Astrocyte of the hippocampus (primary cell): ENCODE data around the gene ZBTB22.
A peak's percentile ranks its signal among the peaks of the same experiment; 100 is the strongest.

Experiments used
- DNase-seq: peaks from one replicate; pipeline ENCODE4 v3.0.0; 2011; ENCODE audit warnings: low read depth, low spot score

ZBTB22 gene

DNA sequence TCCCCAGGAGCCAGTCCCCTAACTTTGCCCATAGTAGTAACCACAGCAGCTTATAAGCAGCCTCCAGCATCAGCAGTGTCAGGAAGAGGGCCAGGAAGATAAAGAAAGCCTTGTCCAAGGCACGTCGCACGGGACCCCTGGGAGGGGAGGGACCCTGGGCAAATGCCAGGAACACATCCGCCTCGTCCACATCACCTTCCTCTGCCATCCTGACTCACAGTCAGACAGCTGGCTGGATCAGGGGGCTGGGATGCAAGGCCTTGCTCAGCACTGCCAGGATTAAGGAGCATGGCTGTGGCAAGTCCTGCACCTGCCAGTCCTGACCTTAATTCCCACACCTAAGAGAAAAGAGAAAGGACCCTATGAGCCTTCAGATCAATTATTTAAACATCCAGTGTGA lies 11.5 kb upstream of the ZBTB22 start:
- DNase-seq, result no peak

DNA sequence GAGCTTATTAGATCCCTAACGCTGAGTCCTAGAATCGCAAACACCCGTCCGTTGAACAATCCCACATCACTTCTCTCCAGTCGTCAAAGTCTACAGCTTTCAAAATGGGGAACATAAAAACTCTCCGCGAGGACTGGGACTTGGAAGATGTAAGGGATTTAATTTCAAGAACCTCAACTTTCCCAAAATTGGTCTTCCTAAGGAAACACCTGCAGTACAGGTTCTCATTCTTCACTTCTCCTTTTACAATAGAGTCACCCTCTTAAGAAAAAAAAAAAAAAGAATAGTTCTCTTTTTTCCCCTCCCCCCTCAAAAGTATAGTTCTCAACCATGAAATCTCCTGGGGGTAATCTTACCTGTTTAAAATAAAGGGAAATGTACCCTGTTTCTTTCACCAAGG lies 6.6 kb upstream of the ZBTB22 start:
- no peak for DNase-seq

DNA sequence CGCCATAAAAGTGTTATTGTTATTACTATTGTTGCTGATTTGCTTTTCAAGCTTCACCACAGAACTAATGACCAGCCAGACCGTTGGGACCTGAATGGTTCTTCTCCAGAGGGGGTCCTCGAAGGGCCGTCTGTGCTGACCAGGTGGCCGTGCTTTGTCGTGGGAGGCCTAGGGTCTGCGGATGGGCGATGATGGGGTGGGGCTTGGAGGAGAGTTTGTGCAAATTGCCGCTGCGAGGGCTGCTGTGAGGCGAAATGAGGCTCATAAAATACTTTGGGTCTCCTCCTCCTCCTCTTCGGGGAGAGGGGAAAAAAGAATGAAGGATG lies 6.0 kb upstream of the ZBTB22 start:
- no peak for DNase-seq

DNA sequence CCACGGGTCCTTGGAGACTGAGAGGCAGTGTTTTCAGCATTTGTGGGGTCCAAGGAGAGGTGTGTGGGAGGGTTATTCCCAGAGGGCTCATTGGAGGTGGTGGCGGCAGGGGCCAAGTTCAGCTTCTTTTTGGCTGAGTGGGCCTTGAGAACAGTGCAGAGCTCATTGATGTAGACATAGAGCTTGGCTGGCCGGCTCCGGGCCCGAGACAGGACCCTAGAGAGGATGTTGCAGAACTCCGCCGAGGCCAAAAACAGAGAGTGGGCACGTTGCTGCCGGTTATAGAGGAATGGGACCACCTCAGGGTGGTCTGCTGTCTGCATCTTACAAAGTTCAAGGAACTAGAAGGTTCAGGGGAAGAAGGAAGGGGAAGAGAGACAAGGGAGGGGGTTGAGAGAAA lies 3.7 kb upstream of the ZBTB22 start:
- no peak for DNase-seq

DNA sequence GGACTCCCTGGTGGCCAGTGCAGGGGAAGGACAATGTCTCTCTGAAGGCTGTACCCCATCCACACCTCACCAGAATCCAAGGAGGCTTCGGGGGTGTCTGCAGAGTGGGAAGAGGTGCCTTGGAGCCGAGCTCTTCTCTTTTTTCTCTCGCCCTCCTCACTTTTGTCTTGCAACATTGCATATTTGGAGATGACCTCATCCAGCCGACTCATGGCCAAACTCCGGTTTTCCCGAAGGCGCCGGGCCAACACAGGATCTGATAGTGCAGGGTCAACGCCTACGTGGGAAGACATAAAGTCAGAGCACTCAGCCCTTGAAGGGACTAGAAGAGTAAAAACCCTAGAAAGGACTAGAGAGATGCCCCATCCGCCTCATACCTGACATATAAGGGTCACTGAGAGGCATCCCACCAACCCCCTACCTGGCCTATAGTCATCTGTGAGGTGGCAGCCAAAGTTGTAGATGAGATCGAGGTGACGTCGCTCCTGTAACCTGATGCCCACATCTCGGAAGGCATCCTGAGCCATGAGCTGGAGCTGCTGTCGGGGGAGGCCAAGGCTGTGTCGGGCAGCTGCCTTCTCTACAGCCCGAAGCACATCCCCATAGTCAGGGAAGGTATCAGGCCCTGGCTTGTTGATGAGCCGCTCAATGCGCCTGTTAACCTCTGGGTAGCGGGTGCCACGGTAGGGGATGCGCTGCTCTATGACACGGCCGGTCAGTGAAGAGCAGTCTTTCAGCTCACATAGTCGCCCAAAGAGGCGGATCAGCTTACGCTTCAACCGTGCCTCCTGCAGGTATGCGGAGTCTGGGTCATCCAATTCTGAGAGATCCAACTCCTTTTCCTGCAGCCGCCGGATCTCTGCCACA lies 3.0 kb upstream of the ZBTB22 start:
- peak; percentile 82 for DNase-seq

DNA sequence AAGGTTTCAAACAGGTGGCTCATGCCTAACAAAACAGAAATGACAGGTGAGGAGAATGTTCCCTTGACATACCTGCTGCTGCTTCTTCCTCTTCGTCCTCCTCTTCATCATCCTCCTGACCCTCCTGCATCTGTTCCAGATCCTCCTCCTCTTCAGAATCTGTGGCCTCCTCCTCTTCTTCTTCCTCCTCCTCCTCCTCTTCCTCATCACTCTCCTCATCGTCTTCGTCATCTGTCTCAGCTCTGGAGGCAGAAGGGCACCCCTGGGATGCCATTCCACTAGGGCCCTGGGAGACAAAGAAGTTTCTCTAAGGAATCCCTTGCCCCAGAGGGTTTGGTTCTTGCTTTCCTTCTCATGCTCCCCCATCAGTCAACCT lies 2.4 kb upstream of the ZBTB22 start:
- DNase-seq, result no peak

DNA sequence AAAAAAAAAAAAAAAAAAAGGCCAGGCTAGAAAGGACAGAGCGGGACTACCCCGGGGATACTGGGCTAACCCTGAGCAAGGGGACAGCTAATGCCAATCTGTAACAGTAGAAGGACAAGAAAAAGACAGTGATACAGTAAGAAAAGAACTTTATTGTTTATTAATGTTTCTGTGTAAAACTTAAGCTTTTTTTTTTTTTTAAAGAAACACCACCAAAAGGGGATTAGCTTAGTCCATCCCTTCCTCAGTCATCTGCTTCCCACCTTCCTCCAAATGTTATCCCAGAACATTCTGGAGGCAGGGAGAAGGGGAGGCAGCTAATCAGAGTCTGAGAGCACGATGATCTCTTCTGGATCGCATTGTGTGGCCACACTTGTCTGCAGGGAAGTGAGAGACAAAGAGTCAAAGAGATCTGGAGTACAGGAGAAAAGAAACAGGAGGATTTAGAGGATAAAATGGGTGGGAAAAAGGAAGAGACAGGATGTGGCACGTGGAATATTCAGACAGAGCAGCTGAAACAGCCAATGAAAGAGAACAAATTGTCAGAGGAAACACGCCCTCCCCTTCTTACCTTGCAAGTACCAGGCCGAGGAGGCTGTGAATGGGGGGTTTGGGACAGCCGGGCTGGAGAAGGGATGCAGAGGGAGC lies 1.0 kb upstream of the ZBTB22 start:
- DNase-seq, result no peak

DNA sequence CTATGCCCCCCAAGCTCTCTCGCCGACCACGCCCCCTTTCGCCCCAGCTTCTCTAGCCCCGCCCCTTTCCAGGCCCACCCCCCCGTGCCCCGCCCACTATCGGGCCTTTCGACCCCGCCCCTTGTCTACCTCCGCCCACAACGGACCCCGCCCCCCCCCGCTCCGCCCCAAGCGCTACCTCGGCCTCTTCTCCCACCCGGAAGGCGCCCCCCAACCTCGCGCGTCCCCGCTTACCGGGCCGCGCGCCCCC lies 200 bp downstream of the ZBTB22 start:
- no peak for DNase-seq

DNA sequence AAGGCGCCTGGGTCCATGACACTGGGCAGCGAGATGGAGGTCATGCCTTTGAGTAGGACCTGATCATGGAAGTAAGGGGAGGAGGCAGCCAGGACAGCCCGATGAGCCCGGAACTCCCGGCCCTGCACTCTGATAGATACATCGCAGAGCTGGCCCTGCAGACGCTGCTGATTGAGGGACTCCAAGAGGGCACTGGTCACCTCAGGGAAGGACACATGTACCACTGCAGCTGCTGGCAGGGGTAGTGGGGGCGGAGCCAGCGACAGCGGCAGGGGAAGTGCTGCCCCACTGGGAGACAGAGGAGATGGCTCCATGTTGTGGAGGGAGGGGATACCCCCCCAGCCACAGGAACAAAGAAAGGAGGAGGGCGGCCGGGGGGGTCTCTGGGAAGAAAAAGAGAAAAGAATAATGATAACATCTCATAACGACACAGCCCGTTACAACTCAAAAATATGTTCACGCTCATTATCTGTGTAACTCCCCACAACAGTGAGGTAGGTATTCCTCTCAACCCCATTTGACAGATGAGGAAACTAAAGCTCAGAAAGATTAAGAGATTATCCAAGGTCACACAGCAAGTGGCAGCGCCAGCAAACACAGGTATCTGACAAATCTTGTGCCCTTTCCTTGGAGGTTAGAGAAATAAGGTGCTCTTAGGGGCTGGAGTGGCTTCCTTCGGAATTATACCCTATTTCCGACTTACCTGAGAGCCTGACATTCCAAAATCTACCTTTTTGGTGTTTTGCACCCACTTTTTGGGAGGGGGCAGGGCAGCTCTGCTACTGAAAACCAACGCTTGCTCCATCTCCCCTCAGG lies 733 bp downstream of the ZBTB22 start:
- no peak for DNase-seq

DNA sequence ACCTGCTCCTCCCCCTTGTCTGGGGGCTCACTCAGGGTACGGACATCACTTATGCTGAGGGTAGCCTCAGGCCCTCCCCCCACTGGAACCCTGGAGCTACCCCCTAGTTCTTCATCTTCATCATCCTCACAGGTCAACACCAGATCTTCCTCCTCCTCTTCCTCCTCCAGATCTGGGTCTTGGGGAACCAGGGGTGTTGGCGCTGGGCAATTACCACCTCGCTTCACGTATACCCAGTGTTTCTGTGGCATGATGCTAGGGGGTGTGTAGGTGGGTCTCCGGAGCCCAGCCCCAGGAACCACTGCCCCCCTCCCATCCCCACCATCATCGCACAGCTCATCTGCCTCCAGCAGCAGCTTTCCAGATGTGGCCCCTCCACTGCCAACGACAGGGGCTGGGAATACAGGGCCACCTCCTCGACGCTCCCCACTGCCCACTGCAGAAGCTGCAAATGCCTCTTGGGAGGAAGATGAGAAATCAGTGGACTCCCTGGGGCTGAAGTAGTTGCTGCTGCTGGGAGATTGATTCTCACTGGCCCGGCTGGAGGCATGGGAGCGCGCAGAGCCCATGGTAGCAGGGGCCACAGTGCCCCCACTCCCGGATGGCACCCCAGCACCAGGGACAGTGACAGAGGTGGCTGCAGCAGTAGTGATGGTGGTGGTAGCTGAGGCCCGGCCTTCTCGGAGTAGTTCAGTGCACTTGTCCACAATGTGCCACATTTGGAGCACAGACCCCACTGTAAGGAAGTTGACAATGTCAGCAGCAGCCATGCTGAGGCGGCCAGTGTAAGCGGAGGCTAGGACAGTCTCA lies 1.5 kb downstream of the ZBTB22 start:
- no peak for DNase-seq

DNA sequence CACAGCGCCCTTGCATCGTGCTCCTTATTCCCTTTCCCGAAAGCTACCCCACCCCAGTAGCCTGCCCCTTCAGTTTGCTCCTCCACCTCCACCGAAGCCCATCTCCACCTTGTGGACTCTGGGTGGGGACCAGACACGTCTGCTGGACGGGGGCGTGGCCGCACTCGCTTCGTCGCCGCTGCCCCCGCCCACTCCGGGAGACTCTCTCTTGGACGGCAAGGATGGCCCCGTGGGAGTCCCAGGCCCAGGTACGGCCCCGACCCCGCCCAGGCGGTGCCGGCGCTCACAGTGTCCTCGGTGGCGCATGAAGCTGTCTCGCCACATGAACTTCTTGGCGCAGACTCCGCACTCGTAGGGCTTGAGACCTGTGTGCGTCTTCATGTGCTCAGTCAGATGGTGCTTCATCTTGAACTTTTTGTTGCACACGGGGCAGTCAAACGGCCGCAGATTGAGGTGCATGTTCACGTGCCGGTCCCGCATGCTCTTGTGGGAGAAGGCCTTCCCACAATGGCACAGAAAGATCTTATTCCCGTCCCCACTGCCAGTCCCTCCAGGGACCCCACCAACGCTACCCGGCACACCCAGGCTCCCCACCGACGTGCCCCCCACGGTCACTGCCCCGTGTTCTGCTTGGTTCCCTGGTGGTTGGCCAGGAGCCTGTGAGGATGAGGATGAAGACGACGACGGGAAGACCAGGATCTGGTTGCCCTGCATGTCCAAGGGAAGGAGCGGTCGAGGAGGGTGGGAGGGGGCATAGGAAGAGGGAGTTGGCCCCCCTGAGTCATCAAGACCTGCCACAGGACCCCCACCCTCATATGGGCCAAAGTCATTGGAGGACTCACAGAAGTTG lies 2.4 kb downstream of the ZBTB22 start:
- no peak for DNase-seq

DNA sequence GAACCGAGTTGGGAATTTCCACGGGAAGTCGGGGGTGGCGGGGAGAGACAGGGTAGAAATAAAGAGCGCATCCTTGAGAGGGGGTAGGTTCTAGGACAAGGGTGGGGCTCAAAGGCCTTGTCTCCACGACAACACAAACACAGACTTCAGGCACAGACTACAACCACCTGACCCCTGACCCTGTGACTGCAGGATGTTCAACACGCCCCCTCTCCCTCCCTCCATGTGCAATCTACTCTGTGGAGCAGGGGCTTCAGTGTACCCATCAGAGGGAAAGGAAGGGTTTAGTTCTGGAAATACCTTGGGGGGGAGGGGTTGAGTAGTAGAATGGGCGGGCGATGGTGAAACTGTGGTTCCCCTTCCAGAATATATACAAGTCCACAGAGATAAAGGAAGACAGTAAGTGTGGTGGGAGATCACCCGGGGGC lies 3.0 kb downstream of the ZBTB22 start:
- DNase-seq, result peak; percentile 68

DNA sequence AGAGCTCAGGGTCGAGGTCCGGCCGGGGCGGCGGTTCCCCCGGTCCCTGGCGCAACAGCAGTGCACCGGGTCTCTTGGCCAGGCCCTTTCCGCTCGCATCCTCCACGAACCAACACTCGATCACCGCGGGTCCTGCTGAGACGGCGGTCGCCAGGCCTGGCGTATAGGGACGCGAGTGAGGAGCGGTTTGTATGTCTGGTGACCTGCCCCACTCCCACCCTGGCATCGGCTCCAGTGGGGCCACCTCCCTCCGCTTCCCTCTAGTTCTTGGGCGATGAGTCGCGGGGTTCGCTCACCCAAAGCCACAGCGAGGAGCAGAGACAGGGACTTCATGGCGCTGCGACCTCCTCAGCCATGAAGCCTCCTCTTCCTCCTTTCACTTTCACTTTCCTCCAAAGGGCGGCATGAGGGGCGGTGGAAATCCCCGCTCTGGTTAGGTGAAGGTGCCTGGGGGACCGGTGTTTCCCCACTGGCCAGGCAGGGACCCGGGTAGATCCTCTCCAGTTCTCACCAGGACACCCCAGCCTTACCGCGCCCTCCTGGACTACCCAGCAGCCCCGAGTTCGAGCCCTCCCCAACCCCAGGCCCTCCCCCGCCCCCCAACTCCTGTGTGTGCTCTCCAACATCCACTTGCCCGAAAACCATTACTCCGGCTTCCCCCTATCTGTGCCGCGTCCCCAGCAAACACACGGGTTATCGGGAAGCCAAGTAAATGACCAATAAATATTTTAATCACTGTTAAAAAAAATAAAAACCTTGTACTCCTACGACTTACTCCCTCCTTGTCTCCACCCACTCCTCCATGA lies 3.6 kb downstream of the ZBTB22 start, which contains the start of gene TAPBP:
Gene TAPBP (minus strand): TSS at position 370 of the 806 bp plus-strand sequence. CDS start 37 bp downstream, at position 333.
- DNase-seq, result peak; percentile 81

DNA sequence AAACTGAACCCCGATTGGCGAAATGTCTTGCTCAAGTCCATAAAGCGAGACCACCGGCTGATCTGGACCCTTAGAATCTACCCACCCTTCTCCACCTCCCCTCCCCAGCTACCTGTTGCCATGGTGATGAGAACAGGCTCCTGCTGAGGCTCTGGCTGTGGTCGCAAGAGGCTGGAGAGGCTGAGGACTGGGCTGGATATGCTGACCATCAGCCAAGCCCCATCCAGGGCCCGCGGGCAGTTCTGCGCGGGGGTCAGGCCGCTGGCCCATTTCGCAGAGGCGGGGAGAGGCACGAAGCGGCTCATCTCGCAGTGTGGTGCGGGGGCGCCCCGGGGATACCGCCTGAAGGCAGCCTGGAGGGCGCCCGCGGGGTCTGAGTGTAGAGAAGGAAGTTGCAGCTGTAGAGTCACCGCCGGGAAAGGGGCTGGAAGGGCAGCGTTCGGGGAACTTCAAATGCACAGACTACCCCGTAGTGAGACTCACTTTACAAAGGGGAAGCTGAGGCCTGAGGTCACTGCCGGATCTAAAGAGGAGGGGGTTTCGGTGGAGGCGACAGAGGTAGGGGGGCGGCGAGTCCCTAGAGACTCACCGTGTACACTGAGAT lies 4.3 kb downstream of the ZBTB22 start:
- peak; percentile 65 for DNase-seq

DNA sequence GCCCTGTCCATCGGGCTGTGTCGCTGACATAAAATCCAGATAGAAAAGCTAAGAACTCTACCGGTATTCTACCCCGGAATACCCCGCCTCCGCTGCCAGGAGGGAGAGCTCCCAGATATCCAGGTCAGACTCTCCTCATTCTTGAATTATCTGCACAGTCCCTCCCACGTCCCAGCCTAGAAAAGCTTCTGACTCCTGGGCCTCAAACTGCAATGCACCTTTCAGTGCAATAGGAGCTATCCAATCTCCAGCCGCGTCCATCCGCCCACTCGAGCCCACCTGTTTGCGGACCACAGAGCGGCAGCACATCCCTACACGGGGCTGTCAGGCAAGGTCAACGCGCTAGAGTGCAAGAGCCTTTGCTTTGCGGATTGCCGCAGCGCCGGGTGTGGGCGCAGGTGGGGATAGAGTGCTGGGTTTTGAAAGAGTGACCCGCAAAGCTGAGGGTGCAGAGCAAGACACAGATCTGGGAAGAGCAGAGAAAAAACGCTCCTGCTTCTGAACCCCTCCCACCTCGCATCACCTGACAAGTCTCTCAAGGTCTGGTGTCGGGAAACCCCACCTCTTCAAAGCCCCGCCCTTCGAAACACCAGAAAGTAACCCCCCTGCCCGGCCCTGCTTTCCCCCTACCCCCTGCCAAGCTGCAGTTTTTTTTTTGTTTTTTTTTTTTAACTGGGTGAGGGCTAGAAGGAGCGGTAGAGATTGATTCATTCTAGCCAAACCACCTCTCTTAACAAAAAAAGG lies 5.0 kb downstream of the ZBTB22 start:
- DNase-seq, result peak; percentile 83

DNA sequence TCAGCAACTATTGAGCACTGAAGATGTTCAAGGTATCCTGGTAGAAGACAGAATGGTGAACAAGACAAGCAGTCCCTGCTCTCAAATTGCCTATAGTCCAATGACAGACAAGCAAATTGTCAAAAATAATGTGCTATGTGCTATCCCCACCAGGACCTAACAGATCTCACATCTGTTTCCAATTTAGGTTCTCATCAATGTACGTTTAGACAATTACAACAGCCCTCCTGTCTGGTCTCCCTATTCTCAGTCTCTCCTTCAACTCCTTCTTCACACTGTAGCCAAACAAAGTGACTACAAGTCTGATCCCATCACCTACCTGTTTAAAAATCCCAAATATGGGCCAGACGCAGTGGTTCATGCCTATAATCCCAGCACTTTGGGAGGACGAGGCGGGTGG lies 11.2 kb downstream of the ZBTB22 start:
- no peak for DNase-seq

DNA sequence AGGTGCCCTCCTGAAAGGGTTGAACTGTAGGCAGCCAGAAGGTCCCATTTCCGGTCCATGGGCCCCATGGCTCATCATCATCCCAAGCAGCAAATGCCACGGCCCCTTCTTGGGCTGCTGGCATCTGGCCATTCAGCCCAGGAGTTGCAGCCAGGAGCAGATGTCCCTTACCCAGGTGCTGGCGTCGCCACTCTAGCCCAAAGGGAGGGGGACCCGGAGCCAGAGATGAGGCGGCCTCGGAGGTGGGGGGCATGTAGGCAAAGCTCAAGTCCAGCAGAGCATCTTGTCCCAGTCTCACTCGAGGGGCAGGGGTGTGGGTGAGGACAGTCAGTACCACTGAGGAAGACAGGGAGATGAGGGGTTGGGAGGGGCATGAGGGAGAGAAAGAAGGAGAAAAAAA lies 12.5 kb downstream of the ZBTB22 start:
- no peak for DNase-seq

DNA sequence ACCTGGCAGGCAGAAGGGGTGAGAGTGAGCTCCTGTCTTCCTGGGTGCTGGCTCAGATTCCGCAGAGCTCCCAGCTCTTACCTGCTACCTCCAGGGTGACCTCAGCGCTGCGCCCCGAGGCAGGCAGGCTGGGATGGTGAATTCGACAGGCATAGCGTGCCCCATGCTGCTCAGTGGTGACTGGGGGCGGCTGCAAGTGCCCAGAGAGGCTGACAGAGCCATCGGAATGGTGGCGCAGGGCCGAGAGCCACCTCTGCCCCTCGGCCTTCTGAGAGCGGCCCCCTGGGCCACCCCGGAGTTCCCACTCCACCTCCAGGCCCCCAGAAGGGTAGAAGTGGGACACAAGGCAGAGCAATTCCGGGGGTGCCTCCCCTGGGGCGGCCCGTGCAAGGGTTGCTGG lies 13.3 kb downstream of the ZBTB22 start:
- DNase-seq, result no peak

DNA sequence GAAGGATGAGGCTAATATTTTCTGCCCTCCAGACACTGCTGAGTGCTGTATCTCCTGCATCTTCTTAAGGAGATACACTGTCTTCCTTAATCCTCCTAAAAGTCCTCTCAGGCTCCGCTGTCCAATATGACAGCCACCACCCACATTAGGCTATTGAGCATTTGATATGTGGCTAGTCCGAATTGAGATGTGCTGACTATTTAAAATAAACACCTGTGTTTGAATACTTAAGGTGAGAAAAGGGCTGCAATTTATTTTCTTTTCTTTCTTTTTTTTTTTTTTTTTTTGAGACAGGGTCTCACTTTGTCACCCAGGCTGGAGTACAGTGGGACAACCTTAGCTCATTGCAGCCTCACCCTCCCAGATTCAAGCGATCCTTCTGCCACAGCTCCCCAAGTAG lies 15.7 kb downstream of the ZBTB22 start:
- no peak for DNase-seq
